Ascending aorta (tissue), 2 donors: ENCODE measurements around the gene CYP8B1. TPM values are rescaled to one million over a fixed set of nuclear protein-coding genes. Genes with fewer than 3 reads are reported as not detected.
"Not testable (repeated sequence)": the region's sequence is repeated elsewhere in the genome, so short reads cannot be mapped to it uniquely, and the experiment has no call there.

Experiments
- DNase-seq, 2 donors: peaks; one replicate each; pipeline ENCODE4 v3.0.0-alpha.2; 2019; ENCODE audit warnings: low spot score in 2 of 2
- H3K27ac ChIP-seq, 2 donors: fragments of 200-600 bp; sonication (generic); one replicate each; pipeline ENCODE4 v1.5.1; 2016 to 2017; ENCODE audit warnings: mild to moderate bottlenecking in 1 of 2
- H3K27me3 ChIP-seq: fragments of 200-600 bp; sonication (generic); one replicate; pipeline ENCODE4 v1.5.1; 2017
- H3K36me3 ChIP-seq, 2 donors: fragments of 200-600 bp; sonication (generic); one replicate each; pipeline ENCODE4 v1.5.1; 2016
- H3K4me1 ChIP-seq, 2 donors: fragments of 200-600 bp; sonication (generic); one replicate each; pipeline ENCODE4 v1.5.1; 2016 to 2017; ENCODE audit warnings: mild to moderate bottlenecking in 1 of 2
- H3K4me3 ChIP-seq, 2 donors: fragments of 200-600 bp; sonication (generic); one replicate each; pipeline ENCODE4 v1.5.1; 2016 to 2017; ENCODE audit warnings: mild to moderate bottlenecking in 1 of 2
- H3K9me3 ChIP-seq, 2 donors: fragments of 200-600 bp; sonication (generic); one replicate each; pipeline ENCODE4 v1.5.1; 2016
- intact Hi-C: fragments of 100-400 bp; cut with DNase I; formaldehyde crosslinking; loops from one replicate; pipeline ENCODE4 v1.15.1; 2023
- total RNA-seq: library from RNA; depleted of rRNA; stranded (reverse); fragments of >200 nt; gene quantifications from one replicate; pipeline ENCODE4 v1.1.0, GENCODE V29; 2016
- TF ChIP-seq, protein P1 (sequence below), 3 experiments: fragments of 200-600 bp in 2 of 3; fragments of 450-650 bp in 1 of 3; sonication (generic) in 2 of 3; IDR thresholded peaks; one replicate each; pipeline ENCODE4 v1.5.1; 2016 to 2019; ENCODE audit warnings: antibody characterized with exemption in 3 of 3, mild to moderate bottlenecking in 1 of 3, moderate library complexity in 1 of 3

Gene CYP8B1
- total RNA-seq, 1 donor from 2014 or later: 0.43 TPM

DNA sequence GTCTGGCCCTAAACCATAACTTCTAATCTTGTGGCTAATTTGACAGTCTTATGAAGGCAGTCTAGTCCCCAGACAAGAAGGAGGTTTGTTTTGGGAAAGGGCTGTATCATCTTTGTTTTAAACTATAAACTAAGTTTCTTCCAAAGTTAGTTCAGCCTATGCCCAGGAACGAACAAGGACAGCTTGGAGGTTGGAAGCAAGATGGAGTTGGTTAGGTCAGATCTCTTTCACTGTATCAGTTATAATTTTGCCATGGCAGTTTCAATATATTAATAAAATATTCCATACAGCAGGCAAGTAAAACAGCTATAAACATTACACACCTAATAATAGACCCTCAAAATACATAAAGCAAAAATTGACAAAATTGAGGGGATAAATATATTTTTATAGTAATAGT lies 17.1 kb upstream of the CYP8B1 start:
- no peak for DNase-seq
- Histone ChIP-seq H3K4me3 (no peak overlapping the region), H3K9me3 (no peaks in the 10 kb centered on the region), H3K27ac (no peak overlapping the region), H3K36me3 (no peaks in the 10 kb centered on the region), H3K4me1 (no peaks in the 10 kb centered on the region), H3K27me3 (no peaks in the 10 kb centered on the region)
- TF ChIP-seq, protein P1, sequence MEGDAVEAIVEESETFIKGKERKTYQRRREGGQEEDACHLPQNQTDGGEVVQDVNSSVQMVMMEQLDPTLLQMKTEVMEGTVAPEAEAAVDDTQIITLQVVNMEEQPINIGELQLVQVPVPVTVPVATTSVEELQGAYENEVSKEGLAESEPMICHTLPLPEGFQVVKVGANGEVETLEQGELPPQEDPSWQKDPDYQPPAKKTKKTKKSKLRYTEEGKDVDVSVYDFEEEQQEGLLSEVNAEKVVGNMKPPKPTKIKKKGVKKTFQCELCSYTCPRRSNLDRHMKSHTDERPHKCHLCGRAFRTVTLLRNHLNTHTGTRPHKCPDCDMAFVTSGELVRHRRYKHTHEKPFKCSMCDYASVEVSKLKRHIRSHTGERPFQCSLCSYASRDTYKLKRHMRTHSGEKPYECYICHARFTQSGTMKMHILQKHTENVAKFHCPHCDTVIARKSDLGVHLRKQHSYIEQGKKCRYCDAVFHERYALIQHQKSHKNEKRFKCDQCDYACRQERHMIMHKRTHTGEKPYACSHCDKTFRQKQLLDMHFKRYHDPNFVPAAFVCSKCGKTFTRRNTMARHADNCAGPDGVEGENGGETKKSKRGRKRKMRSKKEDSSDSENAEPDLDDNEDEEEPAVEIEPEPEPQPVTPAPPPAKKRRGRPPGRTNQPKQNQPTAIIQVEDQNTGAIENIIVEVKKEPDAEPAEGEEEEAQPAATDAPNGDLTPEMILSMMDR (IDR thresholded peaks at IDR 0.05): no peak
- intact Hi-C loops: no loop called here

DNA sequence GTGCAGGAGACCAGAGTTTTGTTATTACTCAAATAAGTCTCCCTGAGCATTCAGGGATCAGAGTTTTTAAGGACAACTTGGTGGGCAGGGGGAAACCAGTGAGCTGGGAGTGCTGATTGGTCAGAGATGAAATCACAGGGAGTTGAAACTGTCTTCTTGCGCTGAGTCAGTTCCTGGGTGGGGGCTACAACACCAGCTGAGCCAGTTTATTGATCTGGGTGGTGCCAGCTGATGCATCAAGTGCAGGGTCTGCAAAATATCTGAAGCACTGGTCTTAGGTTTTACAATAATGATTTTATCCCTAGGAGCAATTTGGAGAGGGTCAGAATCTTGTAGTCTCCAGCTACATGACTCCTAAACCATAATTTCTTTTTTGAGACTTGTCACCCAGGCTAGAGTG lies 16.5 kb upstream of the CYP8B1 start:
- no peak for DNase-seq
- Histone ChIP-seq H3K27me3 (no peaks in the 10 kb centered on the region), H3K4me1 (no peaks in the 10 kb centered on the region), H3K9me3 (no peaks in the 10 kb centered on the region), H3K36me3 (no peaks in the 10 kb centered on the region), H3K4me3 (no peak overlapping the region), H3K27ac (no peak overlapping the region)
- TF ChIP-seq, protein P1 (IDR thresholded peaks at IDR 0.05): no peak
- intact Hi-C loops: no loop called here

DNA sequence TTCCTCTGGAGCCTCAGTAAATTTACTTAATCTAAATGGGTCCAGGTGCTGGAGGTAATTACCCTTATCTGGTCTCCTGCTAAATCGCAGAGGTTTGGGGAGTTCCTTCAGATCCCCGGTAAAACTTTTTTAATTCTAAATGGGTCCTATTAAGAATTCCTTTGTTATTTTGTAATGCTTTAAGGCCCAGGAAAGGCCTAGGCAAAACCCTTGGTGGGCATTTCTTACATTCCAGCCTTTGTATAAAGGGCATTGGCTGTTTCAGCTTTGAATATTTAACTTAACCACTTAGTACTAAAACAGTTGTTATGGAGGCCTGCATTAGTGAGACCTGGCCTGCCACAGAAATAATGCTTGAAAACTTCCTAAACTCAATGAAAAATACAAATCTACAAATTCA lies 15.4 kb upstream of the CYP8B1 start:
- no peaks in the 10 kb centered on the region for H3K27me3 ChIP-seq
- no peaks in the 10 kb centered on the region for H3K9me3 ChIP-seq
- no peak overlapping the region for H3K27ac ChIP-seq
- H3K4me3 ChIP-seq: no peak overlapping the region
- no peaks in the 10 kb centered on the region for H3K36me3 ChIP-seq
- no peak for DNase-seq
- intact Hi-C loops: no loop called here
- no peaks in the 10 kb centered on the region for H3K4me1 ChIP-seq
- TF ChIP-seq, protein P1 (IDR thresholded peaks at IDR 0.05): no peak

DNA sequence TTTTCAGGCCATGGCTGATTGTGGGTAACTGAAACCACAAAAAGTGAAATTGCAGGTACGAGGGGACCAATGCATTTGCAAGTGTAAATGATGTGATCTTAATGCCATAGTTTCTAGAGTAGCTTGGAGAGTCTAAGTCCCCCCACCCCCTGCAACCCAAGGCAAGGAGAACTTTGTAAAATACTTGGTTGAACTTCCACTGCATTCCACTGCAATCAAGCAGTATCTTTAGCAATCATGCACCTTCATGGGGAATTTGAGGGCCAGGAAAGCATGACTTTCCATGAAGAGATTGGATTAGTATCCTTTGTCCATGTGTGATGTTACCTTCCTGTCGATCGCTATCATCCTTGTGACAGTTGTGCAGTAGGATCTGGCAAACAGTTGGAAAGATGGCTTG lies 11.4 kb upstream of the CYP8B1 start:
- Histone ChIP-seq H3K36me3 (no peaks in the 10 kb centered on the region), H3K4me3 (no peak overlapping the region), H3K27ac (no peak overlapping the region), H3K4me1 (no peaks in the 10 kb centered on the region), H3K9me3 (no peaks in the 10 kb centered on the region), H3K27me3 (no peaks in the 10 kb centered on the region)
- TF ChIP-seq, protein P1 (IDR thresholded peaks at IDR 0.05): no peak
- no peak for DNase-seq
- intact Hi-C loops: loop anchor here (10.0 kb wide), 1 partner anchor 302 kb away; the partner anchor contains the start of gene SEC22C

DNA sequence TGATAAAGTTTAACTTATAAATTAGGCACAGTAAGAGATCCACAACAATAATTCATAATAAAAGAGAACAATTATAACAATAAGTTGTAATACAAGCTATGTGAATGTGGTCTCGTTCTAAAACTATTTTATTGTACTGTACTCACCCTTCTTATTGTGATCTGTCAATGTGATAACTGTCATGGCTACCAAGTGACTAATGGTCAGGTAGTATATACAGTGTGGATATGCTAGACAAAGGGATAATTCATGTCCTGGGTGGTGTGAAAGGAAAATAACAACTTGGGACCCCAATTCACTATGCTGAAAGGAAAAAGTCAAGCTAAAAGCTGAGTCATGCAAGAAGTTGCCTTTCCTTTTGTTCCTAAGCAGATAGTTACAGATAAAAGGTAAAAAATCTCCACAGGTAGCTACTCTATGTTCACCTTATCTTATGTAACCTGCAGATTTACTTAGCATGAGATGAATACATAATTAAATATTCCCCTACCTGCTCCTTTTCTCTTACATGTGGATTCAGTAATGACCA lies 10.7 kb upstream of the CYP8B1 start:
- TF ChIP-seq, protein P1 (IDR thresholded peaks at IDR 0.05): no peak
- Histone ChIP-seq H3K36me3 (no peaks in the 10 kb centered on the region), H3K4me3 (no peak overlapping the region), H3K4me1 (peaks cover 0 to under 1% of the 10 kb centered on the region in 2 donors), H3K9me3 (no peaks in the 10 kb centered on the region), H3K27me3 (no peaks in the 10 kb centered on the region), H3K27ac (no peak overlapping the region)
- no peak for DNase-seq
- intact Hi-C loops: loop anchor here (10.0 kb wide), 1 partner anchor 302 kb away; the partner anchor contains the start of gene SEC22C

DNA sequence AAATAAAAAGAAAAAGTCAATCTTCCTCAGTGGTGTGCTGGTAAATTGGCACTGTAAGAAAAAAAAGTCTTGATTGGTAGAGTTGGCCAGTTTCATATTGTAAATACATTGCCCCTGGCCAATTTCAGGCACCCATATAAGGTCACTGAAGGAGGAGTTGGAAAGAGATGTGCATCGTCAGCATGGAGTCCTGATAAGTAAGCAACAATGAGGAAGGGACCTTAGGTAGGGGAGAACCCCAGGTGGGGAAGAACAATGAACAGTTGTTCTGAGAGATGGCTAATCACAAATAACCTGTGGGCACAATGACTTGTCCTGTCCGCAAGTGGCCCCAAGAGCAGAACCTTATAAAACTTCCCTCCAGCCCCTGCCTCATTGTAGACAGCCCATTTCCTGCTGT lies 8.6 kb upstream of the CYP8B1 start:
- Histone ChIP-seq H3K27ac (no peak overlapping the region), H3K4me1 (peaks cover 0 to 4% of the 10 kb centered on the region in 2 donors), H3K27me3 (no peaks in the 10 kb centered on the region), H3K4me3 (no peak overlapping the region), H3K9me3 (no peaks in the 10 kb centered on the region), H3K36me3 (no peaks in the 10 kb centered on the region)
- intact Hi-C loops: loop anchor here (10.0 kb wide), 1 partner anchor 300 kb away; the partner anchor contains the start of gene SEC22C
- TF ChIP-seq, protein P1 (IDR thresholded peaks at IDR 0.05): no peak
- no peak for DNase-seq

DNA sequence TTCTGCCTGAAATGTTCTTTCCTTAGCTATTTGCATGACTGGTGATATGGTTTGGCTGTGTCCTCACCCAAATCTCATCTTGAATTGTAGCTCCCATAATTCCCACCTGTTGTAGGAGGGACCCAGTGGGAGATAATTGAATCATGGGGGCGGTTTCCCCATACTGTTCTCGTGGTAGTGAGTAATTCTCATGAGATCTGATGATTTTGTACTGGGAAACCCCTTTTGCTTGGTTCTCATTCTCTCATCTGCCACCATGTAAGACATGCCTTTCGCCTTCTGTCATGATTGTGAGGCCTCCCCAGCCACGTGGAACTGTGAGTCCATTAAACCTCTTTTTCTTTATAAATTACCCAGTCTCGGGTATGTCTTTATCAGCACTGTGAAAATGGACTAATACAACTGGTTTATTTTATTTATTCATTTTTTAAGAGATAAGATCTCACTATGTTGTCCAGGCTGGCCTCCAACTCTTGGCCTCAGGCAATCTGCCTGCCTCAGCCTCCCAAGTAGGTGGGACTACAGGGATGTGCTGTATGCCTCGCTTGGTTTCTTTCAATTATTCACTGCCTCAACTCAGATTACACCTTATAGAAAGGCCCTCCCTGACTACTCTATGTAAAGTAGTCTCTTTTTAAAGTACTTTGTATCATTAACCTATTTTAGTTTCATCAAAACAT lies 7.7 kb upstream of the CYP8B1 start:
- H3K27ac ChIP-seq, H3K36me3 ChIP-seq, H3K27me3 ChIP-seq, H3K9me3 ChIP-seq, DNase-seq, H3K4me3 ChIP-seq, H3K4me1 ChIP-seq: not testable (repeated sequence)
- intact Hi-C loops: loop anchor here (10.0 kb wide), 1 partner anchor 299 kb away; the partner anchor contains the start of gene SEC22C
